Activated CD4-positive, alpha-beta T cell treated with anti-CD3 and anti-CD28 coated beads, Interleukin-2, amount 10 ng/mL, durations not matched to agents 24 days and 14 days (primary cell): ENCODE data around the gene ANKRD9. TPM values are rescaled to one million over a fixed set of nuclear protein-coding genes. Genes with fewer than 3 reads are reported as not detected.

Experiments used
- DNase-seq: peaks from one replicate; pipeline ENCODE4 v3.0.0; 2022
- H3K27ac Mint-ChIP-seq: one replicate; pipeline ENCODE4 v1.8.0; 2022; ENCODE audit warnings: mild to moderate bottlenecking, mixed read lengths
- H3K27me3 Mint-ChIP-seq: one replicate; pipeline ENCODE4 v1.8.0; 2022; ENCODE audit warnings: mixed read lengths
- H3K36me3 Mint-ChIP-seq: one replicate; pipeline ENCODE4 v1.8.0; 2022; ENCODE audit warnings: low read depth, mild to moderate bottlenecking, mixed read lengths
- H3K4me1 Mint-ChIP-seq: one replicate; pipeline ENCODE4 v1.8.0; 2021; ENCODE audit warnings: mixed read lengths
- H3K4me3 Mint-ChIP-seq: one replicate; pipeline ENCODE4 v1.8.0; 2022; ENCODE audit warnings: mild to moderate bottlenecking, moderate library complexity, mixed read lengths
- H3K9me3 Mint-ChIP-seq: one replicate; pipeline ENCODE4 v1.8.0; 2021; ENCODE audit warnings: mixed read lengths
- intact Hi-C: fragments of 100-400 bp; cut with micrococcal nuclease; formaldehyde crosslinking; loops from one replicate; pipeline ENCODE4 v1.15.1; 2023
- total RNA-seq: library from RNA; stranded (reverse); gene quantifications from 2 replicates; pipeline ENCODE4 v1.2.3, GENCODE V29; 2022

ANKRD9 gene
- total RNA-seq, 1 donor from 2014 or later = 16.5 TPM

DNA sequence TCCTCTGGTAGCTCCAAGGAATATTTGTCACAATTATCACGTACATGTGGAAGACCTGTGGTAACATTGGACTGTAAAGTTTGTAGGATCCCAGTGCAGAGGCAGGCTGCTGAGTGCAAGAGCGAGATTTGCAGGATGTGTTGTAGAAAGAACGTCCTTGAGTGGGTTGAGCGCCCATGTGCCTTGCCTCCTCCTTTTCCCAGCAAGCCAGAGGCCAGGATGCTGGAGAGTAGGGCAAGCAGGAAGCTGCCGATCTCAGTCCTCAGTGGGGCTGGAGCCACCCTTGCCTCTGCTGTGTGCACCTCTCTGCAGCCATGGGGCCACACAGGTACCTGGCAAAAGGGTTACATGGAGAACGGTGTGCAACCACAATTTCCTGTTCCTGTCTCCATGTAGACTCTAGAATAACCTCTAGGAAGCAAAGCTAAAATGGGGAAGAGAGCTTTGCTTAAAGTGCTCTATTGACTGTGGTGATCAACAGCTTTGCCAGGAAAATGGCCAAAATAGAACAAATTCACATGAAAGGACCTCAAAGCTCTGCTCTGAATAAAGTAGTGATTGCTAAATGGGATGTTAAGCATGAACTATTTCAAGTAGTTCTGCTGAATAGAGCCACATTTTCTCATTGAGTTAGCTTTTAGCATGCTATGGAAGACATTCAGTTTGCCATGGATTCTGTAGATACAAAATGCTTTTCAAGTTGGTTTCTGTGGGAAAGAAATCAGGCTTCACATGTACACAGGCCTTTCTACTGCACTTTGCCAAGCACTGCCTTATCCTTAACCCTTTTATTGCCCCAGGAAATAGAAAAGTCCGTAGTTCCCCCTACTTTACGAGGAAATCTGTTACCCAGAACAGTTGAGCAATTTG, 37.4 kb downstream of the ANKRD9 start:
- Mint-ChIP-seq H3K27ac (no peak overlapping the region), H3K27me3 (no peaks in the 10 kb centered on the region), H3K4me1 (peaks cover 12% of the 10 kb centered on the region), H3K9me3 (peaks cover 10% of the 10 kb centered on the region), H3K36me3 (peaks cover 15% of the 10 kb centered on the region), H3K4me3 (no peak overlapping the region)
- no peak for DNase-seq
- intact Hi-C loops = no loop called here

DNA sequence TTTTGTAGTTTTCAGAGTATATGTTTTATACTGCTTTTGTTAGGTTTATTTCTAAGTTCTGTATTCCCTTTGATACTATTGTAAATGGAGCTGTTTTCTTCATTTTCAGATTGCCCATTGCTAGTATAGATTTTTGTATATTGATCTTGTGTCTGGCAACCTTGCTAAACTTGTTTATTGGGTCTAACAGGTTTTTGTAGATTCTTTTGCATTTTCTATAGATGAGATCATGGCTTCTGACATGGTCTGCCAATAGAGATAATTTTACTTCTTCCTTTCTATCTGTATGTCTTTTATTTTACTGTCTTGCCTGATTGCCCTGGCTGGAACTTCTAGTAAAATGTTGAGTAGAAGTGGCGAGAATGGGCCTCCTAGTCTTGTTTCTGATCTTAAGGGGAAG, 40.3 kb downstream of the ANKRD9 start:
- H3K4me3 Mint-ChIP-seq = no peak overlapping the region
- H3K4me1 Mint-ChIP-seq = peaks cover 12% of the 10 kb centered on the region
- H3K27me3 Mint-ChIP-seq = no peaks in the 10 kb centered on the region
- intact Hi-C loops = no loop called here
- H3K36me3 Mint-ChIP-seq = peaks cover 25% of the 10 kb centered on the region
- H3K9me3 Mint-ChIP-seq = peaks cover 10% of the 10 kb centered on the region
- DNase-seq = no peak
- no peak overlapping the region for H3K27ac Mint-ChIP-seq

DNA sequence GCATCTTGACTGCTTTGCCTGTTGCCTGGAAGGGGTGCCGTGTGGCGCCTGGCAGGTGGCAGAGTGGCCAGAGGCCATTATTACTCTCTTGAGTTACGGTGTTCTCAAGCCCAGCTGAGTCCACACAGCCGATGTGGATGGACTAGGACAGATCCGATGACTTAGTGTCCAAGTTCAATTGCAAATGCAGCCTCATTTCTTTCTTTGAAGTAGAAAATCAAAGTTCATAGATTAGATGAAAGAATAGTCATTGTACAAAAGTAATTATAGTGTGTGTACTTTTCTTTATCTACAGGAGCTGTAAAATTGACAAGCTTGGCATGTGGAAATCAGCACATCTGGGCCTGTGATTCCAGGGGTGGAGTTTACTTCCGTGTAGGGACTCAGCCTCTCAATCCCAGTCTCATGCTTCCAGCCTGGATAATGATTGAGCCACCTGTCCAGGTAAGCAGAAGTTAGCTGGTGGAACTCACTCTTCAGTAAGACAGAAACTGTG, 44.7 kb downstream of the ANKRD9 start:
- peaks cover 8% of the 10 kb centered on the region for H3K9me3 Mint-ChIP-seq
- intact Hi-C loops = no loop called here
- no peak overlapping the region for H3K4me3 Mint-ChIP-seq
- H3K27ac Mint-ChIP-seq = no peak overlapping the region
- no peak for DNase-seq
- peaks cover 7% of the 10 kb centered on the region for H3K4me1 Mint-ChIP-seq
- H3K36me3 Mint-ChIP-seq = peaks cover 22% of the 10 kb centered on the region
- no peaks in the 10 kb centered on the region for H3K27me3 Mint-ChIP-seq

DNA sequence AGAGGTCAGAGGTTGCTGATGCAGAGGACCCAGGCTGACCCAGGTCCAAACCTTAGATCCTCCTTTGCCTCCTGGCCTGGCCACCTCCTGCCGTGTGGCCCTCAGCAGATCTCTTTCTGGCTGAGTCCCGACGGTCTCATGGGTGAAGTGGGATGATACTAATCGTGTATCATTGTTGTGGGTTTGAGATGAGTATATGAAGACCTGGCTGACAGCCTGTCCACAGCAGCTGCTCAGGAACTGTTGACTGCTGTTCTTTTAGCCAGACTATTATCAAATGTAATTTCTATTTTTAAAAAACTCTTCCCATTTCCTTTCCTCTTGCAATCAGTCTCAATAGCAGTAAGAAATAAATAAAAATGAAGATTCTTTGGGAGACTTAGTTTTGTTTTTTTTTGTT, 45.6 kb downstream of the ANKRD9 start:
- no peaks in the 10 kb centered on the region for H3K27me3 Mint-ChIP-seq
- no peak overlapping the region for H3K4me3 Mint-ChIP-seq
- no peak overlapping the region for H3K27ac Mint-ChIP-seq
- peaks cover under 1% of the 10 kb centered on the region for H3K9me3 Mint-ChIP-seq
- intact Hi-C loops = no loop called here
- H3K36me3 Mint-ChIP-seq = peaks cover 15% of the 10 kb centered on the region
- peaks cover 7% of the 10 kb centered on the region for H3K4me1 Mint-ChIP-seq
- DNase-seq = no peak

- peaks cover 7% of the 10 kb centered on the region for H3K4me1 Mint-ChIP-seq
- no peak overlapping the region for H3K4me3 Mint-ChIP-seq
- no peaks in the 10 kb centered on the region for H3K27me3 Mint-ChIP-seq
- no peaks in the 10 kb centered on the region for H3K9me3 Mint-ChIP-seq
- DNase-seq = no peak
- no peak overlapping the region for H3K27ac Mint-ChIP-seq
- intact Hi-C loops = no loop called here
- peaks cover 10% of the 10 kb centered on the region for H3K36me3 Mint-ChIP-seq
Measured at GRCh38 chr14:102462391-102462790, 47.2 kb downstream of the ANKRD9 start.

GRCh38 chr14:102461490-102462338, 47.9 kb downstream of the ANKRD9 start:
- no peak overlapping the region for H3K27ac Mint-ChIP-seq
- H3K4me1 Mint-ChIP-seq = peaks cover 7% of the 10 kb centered on the region
- intact Hi-C loops = no loop called here

DNA sequence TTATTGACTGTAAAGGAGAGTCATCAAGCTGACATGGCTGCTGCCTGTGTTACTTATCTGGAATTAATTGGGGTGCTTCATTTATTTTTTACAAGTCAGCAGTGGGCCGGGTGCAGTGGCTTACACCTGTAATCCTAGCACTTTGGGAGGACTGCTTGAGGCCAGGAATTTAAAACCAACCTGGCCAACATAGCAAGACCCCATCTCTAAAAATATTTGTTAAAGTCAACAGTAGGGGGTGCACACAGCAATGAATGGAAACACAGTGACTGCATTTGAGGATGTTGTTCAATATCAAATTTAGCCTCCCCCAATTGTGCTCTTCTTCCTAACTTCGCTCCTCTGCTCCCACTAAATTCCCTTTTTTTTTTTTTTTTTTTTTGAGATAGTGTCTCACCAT, 52.1 kb downstream of the ANKRD9 start:
- peaks cover 7% of the 10 kb centered on the region for H3K4me1 Mint-ChIP-seq
- no peak for DNase-seq
- intact Hi-C loops = no loop called here
- no peak overlapping the region for H3K4me3 Mint-ChIP-seq
- no peak overlapping the region for H3K27ac Mint-ChIP-seq
- no peaks in the 10 kb centered on the region for H3K36me3 Mint-ChIP-seq
- H3K9me3 Mint-ChIP-seq = no peaks in the 10 kb centered on the region
- no peaks in the 10 kb centered on the region for H3K27me3 Mint-ChIP-seq

More at GRCh38 chr14:102461490-102462338, 47.9 kb downstream of the ANKRD9 start:
- Mint-ChIP-seq H3K36me3 (peaks cover 9% of the 10 kb centered on the region), H3K4me3 (no peak overlapping the region), H3K27me3 (no peaks in the 10 kb centered on the region), H3K9me3 (no peaks in the 10 kb centered on the region)
- DNase-seq = no peak

DNA sequence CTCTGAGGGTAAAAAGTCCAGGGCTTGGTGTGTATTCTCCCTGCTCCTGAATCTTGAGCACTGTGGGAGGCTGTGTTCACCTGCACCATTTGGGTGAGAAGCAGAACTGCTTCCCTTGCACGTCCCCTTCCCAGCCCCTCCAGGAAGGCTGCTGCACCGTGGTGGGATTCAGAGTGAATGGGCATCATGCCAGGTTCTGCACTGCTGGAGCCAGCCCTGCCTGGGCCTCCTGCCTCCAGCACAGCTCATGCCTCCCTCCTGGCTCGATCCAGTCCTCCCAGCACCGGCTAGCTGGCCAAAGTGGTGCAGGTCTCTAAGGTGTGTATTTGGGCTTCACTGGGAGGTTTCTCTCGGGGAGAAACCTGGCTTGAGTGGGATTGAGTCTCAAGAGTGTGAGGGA, 54.9 kb downstream of the ANKRD9 start:
- no peaks in the 10 kb centered on the region for H3K4me1 Mint-ChIP-seq
- no peaks in the 10 kb centered on the region for H3K27me3 Mint-ChIP-seq

GRCh38 chr14:102452302-102452701, 57.3 kb downstream of the ANKRD9 start:
- Mint-ChIP-seq H3K4me3 (no peak overlapping the region), H3K36me3 (peaks cover 15% of the 10 kb centered on the region), H3K27me3 (no peaks in the 10 kb centered on the region), H3K9me3 (no peaks in the 10 kb centered on the region), H3K27ac (no peak overlapping the region), H3K4me1 (no peaks in the 10 kb centered on the region)
- no peak for DNase-seq
- intact Hi-C loops = no loop called here

More for the DNA sequence above, 54.9 kb downstream of the ANKRD9 start:
- intact Hi-C loops = no loop called here
- H3K9me3 Mint-ChIP-seq = no peaks in the 10 kb centered on the region
- H3K27ac Mint-ChIP-seq = no peak overlapping the region
- no peak overlapping the region for H3K4me3 Mint-ChIP-seq
- DNase-seq = no peak
- peaks cover 11% of the 10 kb centered on the region for H3K36me3 Mint-ChIP-seq

Other genes starting within 250 kb of the ANKRD9 start
- 6.9 and 7.6 TPM in 2 replicates for gene MOK, start 204.6 kb downstream of the ANKRD9 start, total RNA-seq
- gene ZNF839, start 190.0 kb downstream of the ANKRD9 start, total RNA-seq = 18.3 and 20.9 TPM in 2 replicates
- gene CINP, start 146.9 kb downstream of the ANKRD9 start, total RNA-seq = 43.7 and 46.2 TPM in 2 replicates
- gene TECPR2, start 146.8 kb downstream of the ANKRD9 start, total RNA-seq = 6.4 and 7.4 TPM in 2 replicates
- gene RCOR1, start 82.9 kb upstream of the ANKRD9 start, total RNA-seq = 21.8 and 24.0 TPM in 2 replicates